ENCODE data around the gene ZNF682.

DNA sequence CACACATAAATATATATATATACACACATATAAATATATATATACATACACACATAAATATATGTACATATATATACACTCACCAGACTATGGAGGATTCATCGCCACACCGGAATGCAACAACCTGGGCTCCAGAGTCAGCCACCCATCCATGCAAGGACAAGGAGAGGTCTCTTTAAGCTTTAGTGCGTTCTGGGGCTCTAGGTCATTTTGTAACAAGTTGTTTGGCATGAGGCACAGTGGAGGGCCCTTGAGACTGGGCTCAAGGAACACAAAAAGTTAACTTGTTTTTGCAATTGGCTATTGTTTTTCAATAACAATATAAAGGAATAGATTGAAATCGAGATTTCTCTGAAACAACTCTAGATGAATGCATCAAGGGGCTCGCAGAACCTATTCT, 33.6 kb upstream of the ZNF682 start:
- TF ChIP-seq EZH2 (IDR thresholded peaks at IDR 0.05; ENCODE audit: borderline replicate concordance, low read length) (no peak), CTCF (conservative IDR thresholded peaks at IDR 0.05 in 1 of 2, IDR thresholded peaks at IDR 0.05 in 1 of 2; ENCODE audit: extremely low read depth in 1 of 2, insufficient read depth in 1 of 2, low read depth in 1 of 2, low read length in 2 of 2) (no peak)
